ENCODE data around the gene HRG. TPM values are rescaled to one million over a fixed set of nuclear protein-coding genes. Genes with fewer than 3 reads are reported as not detected.

HRG gene
- polyA plus RNA-seq, 1 of the 3 experiments (the other 2 are of a cell fraction), result not detected

DNA sequence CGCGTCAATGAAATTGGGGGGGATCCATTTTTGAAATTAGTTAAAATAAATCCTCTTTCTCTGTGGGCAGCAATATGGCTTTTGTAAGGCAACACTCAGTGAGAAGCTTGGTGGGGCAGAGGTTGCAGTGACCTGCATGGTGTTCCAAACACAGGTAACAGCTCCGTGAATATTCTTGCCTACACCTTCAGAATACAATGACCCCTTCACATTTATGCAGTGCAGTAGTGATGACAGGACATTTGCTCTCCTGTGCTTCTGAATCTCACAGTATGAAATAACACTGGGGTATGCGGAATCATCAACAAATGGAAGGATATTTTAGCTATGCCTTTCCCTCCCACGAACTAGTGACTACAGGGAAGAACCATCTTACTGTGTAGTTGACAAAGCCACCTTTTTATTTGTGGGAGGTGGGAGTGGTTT is 46.0 kb upstream of the HRG start (continued):
- TF ChIP-seq, protein P1, sequence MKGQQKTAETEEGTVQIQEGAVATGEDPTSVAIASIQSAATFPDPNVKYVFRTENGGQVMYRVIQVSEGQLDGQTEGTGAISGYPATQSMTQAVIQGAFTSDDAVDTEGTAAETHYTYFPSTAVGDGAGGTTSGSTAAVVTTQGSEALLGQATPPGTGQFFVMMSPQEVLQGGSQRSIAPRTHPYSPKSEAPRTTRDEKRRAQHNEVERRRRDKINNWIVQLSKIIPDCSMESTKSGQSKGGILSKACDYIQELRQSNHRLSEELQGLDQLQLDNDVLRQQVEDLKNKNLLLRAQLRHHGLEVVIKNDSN (IDR thresholded peaks at IDR 0.05; ENCODE audit: borderline replicate concordance, low read depth), result no peak
- TF ChIP-seq, protein P2, sequence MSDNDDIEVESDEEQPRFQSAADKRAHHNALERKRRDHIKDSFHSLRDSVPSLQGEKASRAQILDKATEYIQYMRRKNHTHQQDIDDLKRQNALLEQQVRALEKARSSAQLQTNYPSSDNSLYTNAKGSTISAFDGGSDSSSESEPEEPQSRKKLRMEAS (IDR thresholded peaks at IDR 0.05; ENCODE audit: low read depth), result no peak
- TF ChIP-seq TCF12 (IDR thresholded peaks at IDR 0.05), result no peak

DNA sequence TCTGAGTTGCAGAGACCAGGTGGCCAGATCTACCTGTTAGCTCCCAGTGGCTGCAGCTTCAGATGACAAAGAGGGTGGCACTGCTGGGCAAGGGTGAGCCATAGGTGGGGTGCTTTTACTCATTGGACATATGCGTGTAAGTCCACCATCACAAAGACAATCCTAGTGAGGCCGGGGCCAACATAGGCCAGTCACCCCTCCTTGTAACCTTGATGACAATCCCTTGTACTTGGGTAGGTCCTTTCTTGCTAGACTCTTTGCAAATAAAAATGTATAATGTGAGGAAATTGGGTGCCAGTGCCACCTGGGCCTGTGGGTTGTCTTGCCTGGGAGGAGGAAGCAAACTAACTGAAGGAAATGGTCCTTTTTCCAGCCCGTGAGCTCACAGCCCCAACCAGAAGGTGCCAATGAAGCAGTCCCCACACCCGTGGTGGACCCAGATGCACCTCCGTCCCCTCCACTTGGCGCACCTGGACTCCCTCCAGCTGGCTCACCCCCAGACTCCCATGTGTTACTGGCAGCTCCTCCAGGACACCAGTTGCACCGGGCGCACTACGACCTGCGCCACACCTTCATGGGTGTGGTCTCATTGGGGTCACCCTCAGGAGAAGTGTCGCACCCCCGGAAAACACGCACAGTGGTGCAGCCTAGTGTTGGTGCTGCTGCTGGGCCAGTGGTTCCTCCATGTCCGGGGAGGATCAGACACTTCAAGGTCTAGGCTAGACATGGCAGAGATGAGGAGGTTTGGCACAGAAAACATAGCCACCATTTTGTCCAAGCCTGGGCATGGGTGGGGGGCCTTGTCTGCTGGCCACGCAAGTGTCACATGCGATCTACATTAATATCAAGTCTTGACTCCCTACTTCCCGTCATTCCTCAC is 45.4 kb upstream of the HRG start:
- Histone ChIP-seq H3K4me3 (ENCODE audit: low read depth in 2 of 2, low read length in 1 of 2) (no peak overlapping the region), H3K9ac (no peak overlapping the region), H3F3A (replicated peaks; ENCODE audit: insufficient read depth) (no peaks in the 10 kb centered on the region), H3K36me3 (replicated peaks in 1 of 2; ENCODE audit: control insufficient read depth in 1 of 2, insufficient read depth in 2 of 2, low read length in 1 of 2) (no peaks in the 10 kb centered on the region), H3K4me1 (ENCODE audit: control insufficient read depth in 1 of 2, insufficient read depth in 2 of 2, low read depth in 1 of 2, low read length in 1 of 2) (peaks cover 0 to under 1% of the 10 kb centered on the region in 2 experiments; a peak in 1 of 4 replicates), H2AFZ (ENCODE audit: low read depth) (no peak overlapping the region), H3K79me2 (ENCODE audit: insufficient read depth) (no peaks in the 10 kb centered on the region), H4K20me1 (ENCODE audit: insufficient read depth) (no peaks in the 10 kb centered on the region), H3K9me3 (no peaks in the 10 kb centered on the region), H3K27me3 (ENCODE audit: insufficient read depth) (peaks cover 34% of the 10 kb centered on the region; the same call in 1 of the 2 replicates), H3K27ac (ENCODE audit: low read depth in 2 of 2, low read length in 1 of 2) (no peak overlapping the region), H3K9me2 (no peaks in the 10 kb centered on the region), H3K4me2 (no peak overlapping the region)
- DNase-seq, result no peak
- TF ChIP-seq ELF1 (IDR thresholded peaks at IDR 0.05) (no peak), TEAD4 (IDR thresholded peaks at IDR 0.05; ENCODE audit: borderline replicate concordance, insufficient read depth) (no peak), FOSL2 (IDR thresholded peaks at IDR 0.05; ENCODE audit: borderline replicate concordance, low read depth) (no peak), MEF2A (IDR thresholded peaks at IDR 0.05; ENCODE audit: borderline replicate concordance, low read depth) (no peak), RAD21 (IDR thresholded peaks at IDR 0.05; ENCODE audit: low read length) (no peak), FOXM1 (IDR thresholded peaks at IDR 0.05; ENCODE audit: low read depth) (no peak), RCOR1 (IDR thresholded peaks at IDR 0.05; ENCODE audit: low read length) (no peak), CHD2 (IDR thresholded peaks at IDR 0.05; ENCODE audit: low read length, partially characterized antibody) (no peak), GATA2 (CRISPR knock-in tag; IDR thresholded peaks at IDR 0.05) (no peak), RFX5 (IDR thresholded peaks at IDR 0.05; ENCODE audit: low read length) (no peak), YY1 (IDR thresholded peaks at IDR 0.05; ENCODE audit: low read depth) (no peak), EP300 (IDR thresholded peaks at IDR 0.05; ENCODE audit: borderline replicate concordance in 1 of 2, low read depth in 1 of 2, low read length in 1 of 2) (no peak), TCF12 (IDR thresholded peaks at IDR 0.05) (no peak), SMC3 (IDR thresholded peaks at IDR 0.05; ENCODE audit: low read depth, low read length) (no peak)
- TF ChIP-seq, protein P3, sequence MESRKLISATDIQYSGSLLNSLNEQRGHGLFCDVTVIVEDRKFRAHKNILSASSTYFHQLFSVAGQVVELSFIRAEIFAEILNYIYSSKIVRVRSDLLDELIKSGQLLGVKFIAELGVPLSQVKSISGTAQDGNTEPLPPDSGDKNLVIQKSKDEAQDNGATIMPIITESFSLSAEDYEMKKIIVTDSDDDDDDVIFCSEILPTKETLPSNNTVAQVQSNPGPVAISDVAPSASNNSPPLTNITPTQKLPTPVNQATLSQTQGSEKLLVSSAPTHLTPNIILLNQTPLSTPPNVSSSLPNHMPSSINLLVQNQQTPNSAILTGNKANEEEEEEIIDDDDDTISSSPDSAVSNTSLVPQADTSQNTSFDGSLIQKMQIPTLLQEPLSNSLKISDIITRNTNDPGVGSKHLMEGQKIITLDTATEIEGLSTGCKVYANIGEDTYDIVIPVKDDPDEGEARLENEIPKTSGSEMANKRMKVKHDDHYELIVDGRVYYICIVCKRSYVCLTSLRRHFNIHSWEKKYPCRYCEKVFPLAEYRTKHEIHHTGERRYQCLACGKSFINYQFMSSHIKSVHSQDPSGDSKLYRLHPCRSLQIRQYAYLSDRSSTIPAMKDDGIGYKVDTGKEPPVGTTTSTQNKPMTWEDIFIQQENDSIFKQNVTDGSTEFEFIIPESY (IDR thresholded peaks at IDR 0.05; ENCODE audit: borderline replicate concordance, low read depth), result no peak
- TF ChIP-seq, protein P4, sequence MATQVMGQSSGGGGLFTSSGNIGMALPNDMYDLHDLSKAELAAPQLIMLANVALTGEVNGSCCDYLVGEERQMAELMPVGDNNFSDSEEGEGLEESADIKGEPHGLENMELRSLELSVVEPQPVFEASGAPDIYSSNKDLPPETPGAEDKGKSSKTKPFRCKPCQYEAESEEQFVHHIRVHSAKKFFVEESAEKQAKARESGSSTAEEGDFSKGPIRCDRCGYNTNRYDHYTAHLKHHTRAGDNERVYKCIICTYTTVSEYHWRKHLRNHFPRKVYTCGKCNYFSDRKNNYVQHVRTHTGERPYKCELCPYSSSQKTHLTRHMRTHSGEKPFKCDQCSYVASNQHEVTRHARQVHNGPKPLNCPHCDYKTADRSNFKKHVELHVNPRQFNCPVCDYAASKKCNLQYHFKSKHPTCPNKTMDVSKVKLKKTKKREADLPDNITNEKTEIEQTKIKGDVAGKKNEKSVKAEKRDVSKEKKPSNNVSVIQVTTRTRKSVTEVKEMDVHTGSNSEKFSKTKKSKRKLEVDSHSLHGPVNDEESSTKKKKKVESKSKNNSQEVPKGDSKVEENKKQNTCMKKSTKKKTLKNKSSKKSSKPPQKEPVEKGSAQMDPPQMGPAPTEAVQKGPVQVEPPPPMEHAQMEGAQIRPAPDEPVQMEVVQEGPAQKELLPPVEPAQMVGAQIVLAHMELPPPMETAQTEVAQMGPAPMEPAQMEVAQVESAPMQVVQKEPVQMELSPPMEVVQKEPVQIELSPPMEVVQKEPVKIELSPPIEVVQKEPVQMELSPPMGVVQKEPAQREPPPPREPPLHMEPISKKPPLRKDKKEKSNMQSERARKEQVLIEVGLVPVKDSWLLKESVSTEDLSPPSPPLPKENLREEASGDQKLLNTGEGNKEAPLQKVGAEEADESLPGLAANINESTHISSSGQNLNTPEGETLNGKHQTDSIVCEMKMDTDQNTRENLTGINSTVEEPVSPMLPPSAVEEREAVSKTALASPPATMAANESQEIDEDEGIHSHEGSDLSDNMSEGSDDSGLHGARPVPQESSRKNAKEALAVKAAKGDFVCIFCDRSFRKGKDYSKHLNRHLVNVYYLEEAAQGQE (IDR thresholded peaks at IDR 0.05; ENCODE audit: low read depth, low read length), result no peak
- CTCF ChIA-PET, result interaction anchor here (1.2 to 8.6 kb wide), 2 partner anchors 201 to 637 kb away, joined by 3 to 119 read pairs; no protein-coding TSS in a partner anchor
- 53% methylated on average over 14 of the region's 17 CpGs for WGBS (ENCODE audit: low lambda C conversion rate)
- POLR2A ChIA-PET, result no interaction called here

Data from SK-N-SH (cell line).